ENCODE results near the gene ZNF567. TPM values are rescaled to one million over a fixed set of nuclear protein-coding genes. Genes with fewer than 3 reads are reported as not detected.

The ZNF567 gene
- total RNA-seq, 1 experiment from 2014 or later = 9.0 TPM

- intact Hi-C loops (cut with micrococcal nuclease; ENCODE audit: unreplicated experiment) = no loop called here
- no peak overlapping the region for H3K4me3 ChIP-seq (ENCODE audit: low read depth, low read length)
- POLR2A ChIA-PET = no interaction called here
- H3K9me3 ChIP-seq = 0 out of 2 replicates have a peak, but pooled peaks cover 4% of the 10 kb centered on the region
- Mint-ChIP-seq H3K27me3 (ENCODE audit: insufficient read depth, unreplicated experiment) (no peaks in the 10 kb centered on the region), H3K9me3 (ENCODE audit: unreplicated experiment) (peaks cover 14% of the 10 kb centered on the region), H3K4me1 (ENCODE audit: low read depth, unreplicated experiment) (no peaks in the 10 kb centered on the region), H3K27ac (ENCODE audit: unreplicated experiment) (no peak overlapping the region), H3K4me3 (ENCODE audit: unreplicated experiment) (no peak overlapping the region), H3K36me3 (ENCODE audit: insufficient read depth, unreplicated experiment) (no peaks in the 10 kb centered on the region)
- no peaks in the 10 kb centered on the region for H3K27me3 ChIP-seq (replicated peaks; ENCODE audit: control insufficient read depth, insufficient read depth, low read length)
- no peaks in the 10 kb centered on the region for H3K4me1 ChIP-seq
- no TSS peak for BruUV-seq (replicated peaks)
- TF ChIP-seq CTCF (IDR thresholded peaks at IDR 0.05; ENCODE audit: insufficient read depth in 1 of 2, low read depth in 1 of 2, low read length in 1 of 2, severe bottlenecking in 1 of 2, unreplicated experiment in 1 of 2) = no peak
- CTCF ChIA-PET = no interaction called here
- no peak for DNase-seq
- H3K36me3 ChIP-seq (ENCODE audit: control insufficient read depth, insufficient read depth, low read length) = no peaks in the 10 kb centered on the region
Measured at GRCh38 chr19:36672368-36672767, 15.0 kb upstream of the ZNF567 start.

DNA sequence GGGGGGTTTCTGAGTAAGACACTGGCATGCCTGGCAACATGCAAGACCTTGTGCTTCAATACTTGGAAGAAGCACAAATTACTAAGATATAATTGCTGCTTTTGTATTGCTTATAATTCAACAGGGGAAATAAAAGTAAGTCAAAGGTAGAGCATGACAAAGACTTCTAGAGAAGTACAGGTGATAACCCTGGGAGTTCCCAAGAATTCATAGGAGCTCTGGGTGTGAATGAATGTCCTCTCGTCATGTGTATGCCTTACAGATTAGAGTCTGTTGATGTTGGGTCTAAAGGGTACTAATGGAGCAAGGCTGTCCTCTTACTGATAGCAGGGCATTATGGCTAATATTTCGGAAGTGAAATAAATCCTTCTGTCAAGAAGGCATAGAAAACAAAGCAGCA is 13.2 kb upstream of the ZNF567 start:
- Histone ChIP-seq H3K4me3 (ENCODE audit: low read depth, low read length) (no peak overlapping the region), H3K36me3 (ENCODE audit: control insufficient read depth, insufficient read depth, low read length) (no peaks in the 10 kb centered on the region), H3K4me1 (no peaks in the 10 kb centered on the region), H3K27me3 (replicated peaks; ENCODE audit: control insufficient read depth, insufficient read depth, low read length) (no peaks in the 10 kb centered on the region), H3K9me3 (peaks cover 5% of the 10 kb centered on the region; the same call in 1 of the 2 replicates)
- intact Hi-C loops (cut with micrococcal nuclease; ENCODE audit: unreplicated experiment) = no loop called here
- H3K27ac Mint-ChIP-seq (ENCODE audit: unreplicated experiment) = no peak overlapping the region
- H3K9me3 Mint-ChIP-seq (ENCODE audit: unreplicated experiment) = peaks cover 15% of the 10 kb centered on the region
- no peak for TF ChIP-seq CTCF (IDR thresholded peaks at IDR 0.05; ENCODE audit: insufficient read depth in 1 of 2, low read depth in 1 of 2, low read length in 1 of 2, severe bottlenecking in 1 of 2, unreplicated experiment in 1 of 2)
- ChIA-PET CTCF (no interaction called here), POLR2A (no interaction called here)
- no peak overlapping the region for H3K4me3 Mint-ChIP-seq (ENCODE audit: unreplicated experiment)
- peaks cover 6% of the 10 kb centered on the region for H3K36me3 Mint-ChIP-seq (ENCODE audit: insufficient read depth, unreplicated experiment)
- no peaks in the 10 kb centered on the region for H3K4me1 Mint-ChIP-seq (ENCODE audit: low read depth, unreplicated experiment)
- DNase-seq = no peak
- H3K27me3 Mint-ChIP-seq (ENCODE audit: insufficient read depth, unreplicated experiment) = no peaks in the 10 kb centered on the region
- BruUV-seq (replicated peaks) = no TSS peak

DNA sequence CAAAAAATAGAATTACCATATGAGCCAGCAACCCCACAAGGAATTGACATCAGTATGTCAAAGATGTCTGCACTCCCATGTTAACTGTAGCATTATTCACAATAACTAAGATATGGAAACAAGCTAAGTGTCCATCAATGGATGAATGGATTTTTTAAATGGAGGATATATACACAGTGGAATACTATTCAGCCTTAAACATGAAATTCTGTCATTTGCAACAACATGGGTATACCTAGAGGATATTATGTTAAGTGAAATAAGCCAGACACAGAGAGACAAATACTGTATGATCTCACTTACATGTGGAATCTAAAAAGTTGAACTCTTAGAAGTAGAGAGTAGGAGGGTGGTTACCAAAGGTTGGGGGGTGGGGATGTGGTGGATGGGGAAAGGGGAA is 8.0 kb upstream of the ZNF567 start:
- no peak for TF ChIP-seq CTCF (IDR thresholded peaks at IDR 0.05; ENCODE audit: insufficient read depth in 1 of 2, low read depth in 1 of 2, low read length in 1 of 2, severe bottlenecking in 1 of 2, unreplicated experiment in 1 of 2)
- H3K9me3 ChIP-seq = peaks cover 8% of the 10 kb centered on the region; the same call in 1 of the 2 replicates
- H3K4me3 ChIP-seq (ENCODE audit: low read depth, low read length) = no peak overlapping the region
- no peaks in the 10 kb centered on the region for H3K4me1 Mint-ChIP-seq (ENCODE audit: low read depth, unreplicated experiment)
- H3K36me3 ChIP-seq (ENCODE audit: control insufficient read depth, insufficient read depth, low read length) = no peaks in the 10 kb centered on the region
- no peak overlapping the region for H3K27ac Mint-ChIP-seq (ENCODE audit: unreplicated experiment)
- ChIA-PET POLR2A (no interaction called here), CTCF (no interaction called here)
- no peaks in the 10 kb centered on the region for H3K4me1 ChIP-seq
- intact Hi-C loops (cut with micrococcal nuclease; ENCODE audit: unreplicated experiment) = no loop called here
- no peaks in the 10 kb centered on the region for H3K27me3 Mint-ChIP-seq (ENCODE audit: insufficient read depth, unreplicated experiment)
- no peak overlapping the region for H3K4me3 Mint-ChIP-seq (ENCODE audit: unreplicated experiment)
- H3K27me3 ChIP-seq (replicated peaks; ENCODE audit: control insufficient read depth, insufficient read depth, low read length) = no peaks in the 10 kb centered on the region
- H3K9me3 Mint-ChIP-seq (ENCODE audit: unreplicated experiment) = peaks cover 47% of the 10 kb centered on the region
- peaks cover 12% of the 10 kb centered on the region for H3K36me3 Mint-ChIP-seq (ENCODE audit: insufficient read depth, unreplicated experiment)
- no peak for DNase-seq
- BruUV-seq (replicated peaks) = no TSS peak
